Vagina (tissue), 2 donors: ENCODE data around the gene ZNF117.

ENCODE experiments used
- POLR2A ChIP-seq, 2 donors: fragments of 450-650 bp; IDR thresholded peaks; one replicate each; pipeline ENCODE4 v1.6.1; 2017; ENCODE audit warnings: antibody characterized with exemption in 2 of 2, mild to moderate bottlenecking in 2 of 2, moderate library complexity in 2 of 2
- POLR2AphosphoS5 ChIP-seq, 2 donors: sonication (generic); formaldehyde crosslinking; IDR thresholded peaks; one replicate each; pipeline ENCODE4 v1.9.0; 2017; ENCODE audit warnings: antibody characterized with exemption in 2 of 2, mild to moderate bottlenecking in 2 of 2, low read depth in 1 of 2; ENCODE audit not compliant: insufficient read depth in 1 of 2
- TF ChIP-seq, protein P1 (sequence below), 3 experiments: fragments of 450-650 bp in 2 of 3; fragments of 200-600 bp in 1 of 3; sonication (generic) in 1 of 3; IDR thresholded peaks; one replicate each; pipeline ENCODE4 v1.5.1; 2017 to 2019; ENCODE audit warnings: antibody characterized with exemption in 3 of 3, mild to moderate bottlenecking in 2 of 3, moderate library complexity in 2 of 3

DNA sequence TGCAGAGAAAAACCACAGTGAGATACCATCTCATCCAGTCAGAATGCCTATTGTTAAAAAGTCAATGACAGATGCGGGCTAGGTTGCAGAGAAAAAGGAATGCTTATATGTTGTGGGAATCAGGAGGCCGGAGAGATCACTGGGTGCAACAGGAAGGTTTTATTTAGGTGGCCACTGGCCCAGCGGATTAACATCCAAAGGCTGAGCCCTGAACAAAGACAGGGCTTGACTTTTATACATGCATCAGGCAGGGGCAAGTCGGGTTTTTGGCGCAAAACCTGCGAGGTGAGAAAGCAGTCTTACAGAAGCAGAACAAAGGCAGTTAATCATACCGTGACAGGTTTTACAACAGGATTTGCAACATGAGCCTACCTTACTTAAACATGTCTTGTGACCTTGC, 620 bp downstream of the ZNF117 start:
- TF ChIP-seq, protein P1, sequence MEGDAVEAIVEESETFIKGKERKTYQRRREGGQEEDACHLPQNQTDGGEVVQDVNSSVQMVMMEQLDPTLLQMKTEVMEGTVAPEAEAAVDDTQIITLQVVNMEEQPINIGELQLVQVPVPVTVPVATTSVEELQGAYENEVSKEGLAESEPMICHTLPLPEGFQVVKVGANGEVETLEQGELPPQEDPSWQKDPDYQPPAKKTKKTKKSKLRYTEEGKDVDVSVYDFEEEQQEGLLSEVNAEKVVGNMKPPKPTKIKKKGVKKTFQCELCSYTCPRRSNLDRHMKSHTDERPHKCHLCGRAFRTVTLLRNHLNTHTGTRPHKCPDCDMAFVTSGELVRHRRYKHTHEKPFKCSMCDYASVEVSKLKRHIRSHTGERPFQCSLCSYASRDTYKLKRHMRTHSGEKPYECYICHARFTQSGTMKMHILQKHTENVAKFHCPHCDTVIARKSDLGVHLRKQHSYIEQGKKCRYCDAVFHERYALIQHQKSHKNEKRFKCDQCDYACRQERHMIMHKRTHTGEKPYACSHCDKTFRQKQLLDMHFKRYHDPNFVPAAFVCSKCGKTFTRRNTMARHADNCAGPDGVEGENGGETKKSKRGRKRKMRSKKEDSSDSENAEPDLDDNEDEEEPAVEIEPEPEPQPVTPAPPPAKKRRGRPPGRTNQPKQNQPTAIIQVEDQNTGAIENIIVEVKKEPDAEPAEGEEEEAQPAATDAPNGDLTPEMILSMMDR (IDR thresholded peaks at IDR 0.05) = no peak
- TF ChIP-seq POLR2AphosphoS5 (IDR thresholded peaks at IDR 0.05; ENCODE audit: insufficient read depth in 1 of 2, low read depth in 1 of 2) = no peak
- TF ChIP-seq POLR2A (IDR thresholded peaks at IDR 0.05) = no peak
